ENCODE measurements around the gene ELOA. TPM values are rescaled to one million over a fixed set of nuclear protein-coding genes. Genes with fewer than 3 reads are reported as not detected.

ELOA gene
- total and polyA plus RNA-seq, 9 of the 15 experiments (the other 6 are each of a cell fraction or from before 2014, with no cell fraction given): 31.9 to 98.6 (median 61.3) TPM

DNA sequence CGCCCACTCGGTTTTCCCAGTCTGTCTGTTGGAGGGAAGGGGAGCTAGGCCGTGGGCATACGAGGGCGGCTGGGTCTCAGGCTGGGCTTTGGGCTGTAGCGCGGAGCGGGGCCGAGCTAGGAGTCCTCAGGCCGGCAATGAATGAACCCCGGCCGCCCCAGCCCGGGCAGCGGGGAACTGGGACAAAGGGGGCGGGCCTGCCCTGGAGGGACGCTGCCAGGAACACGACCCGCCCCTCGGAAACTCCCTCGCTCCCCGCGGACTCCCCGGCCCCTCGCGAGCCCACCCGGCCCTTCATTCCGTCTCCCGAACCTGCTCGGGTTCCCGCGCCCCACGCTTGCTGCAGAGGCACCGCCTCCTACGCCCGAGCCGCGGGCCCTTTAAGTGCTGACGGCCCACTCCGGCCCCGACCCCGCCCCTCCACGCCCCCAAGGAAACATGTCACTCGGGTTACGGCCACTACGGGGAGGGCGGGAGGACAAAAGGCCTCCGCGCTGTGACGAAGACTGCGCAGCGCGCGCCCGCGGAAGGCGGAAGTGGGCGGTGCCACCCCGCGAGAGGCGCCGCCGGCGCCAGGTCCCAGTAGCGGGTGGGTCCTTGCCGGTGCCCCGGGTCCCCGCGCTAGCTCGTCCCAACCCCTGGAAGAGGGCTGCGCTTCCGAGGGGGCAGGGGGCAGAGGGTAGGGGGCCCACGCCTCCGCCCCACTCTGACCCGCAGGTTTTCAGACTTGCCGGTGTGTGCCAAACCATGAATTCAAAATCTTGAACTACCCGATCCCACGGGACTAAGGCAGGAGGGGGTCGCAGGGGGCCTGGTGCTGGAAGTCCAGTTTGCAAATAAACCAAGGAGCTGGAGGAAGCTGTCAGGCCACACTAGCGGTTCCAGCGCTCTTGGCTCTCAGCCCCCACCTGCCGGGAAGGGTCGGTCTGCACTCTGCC, 57.4 kb downstream of the ELOA start, which contains the start of gene GALE (continued):
- TF ChIP-seq, protein P1, sequence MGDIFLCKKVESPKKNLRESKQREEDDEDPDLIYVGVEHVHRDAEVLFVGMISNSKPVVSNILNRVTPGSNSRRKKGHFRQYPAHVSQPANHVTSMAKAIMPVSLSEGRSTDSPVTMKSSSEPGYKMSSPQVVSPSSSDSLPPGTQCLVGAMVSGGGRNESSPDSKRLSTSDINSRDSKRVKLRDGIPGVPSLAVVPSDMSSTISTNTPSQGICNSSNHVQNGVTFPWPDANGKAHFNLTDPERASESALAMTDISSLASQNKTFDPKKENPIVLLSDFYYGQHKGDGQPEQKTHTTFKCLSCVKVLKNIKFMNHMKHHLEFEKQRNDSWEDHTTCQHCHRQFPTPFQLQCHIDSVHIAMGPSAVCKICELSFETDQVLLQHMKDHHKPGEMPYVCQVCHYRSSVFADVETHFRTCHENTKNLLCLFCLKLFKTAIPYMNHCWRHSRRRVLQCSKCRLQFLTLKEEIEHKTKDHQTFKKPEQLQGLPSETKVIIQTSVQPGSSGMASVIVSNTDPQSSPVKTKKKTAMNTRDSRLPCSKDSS (IDR thresholded peaks at IDR 0.05; ENCODE audit: low read depth, partially characterized antibody): no peak
- TF ChIP-seq, protein P2, sequence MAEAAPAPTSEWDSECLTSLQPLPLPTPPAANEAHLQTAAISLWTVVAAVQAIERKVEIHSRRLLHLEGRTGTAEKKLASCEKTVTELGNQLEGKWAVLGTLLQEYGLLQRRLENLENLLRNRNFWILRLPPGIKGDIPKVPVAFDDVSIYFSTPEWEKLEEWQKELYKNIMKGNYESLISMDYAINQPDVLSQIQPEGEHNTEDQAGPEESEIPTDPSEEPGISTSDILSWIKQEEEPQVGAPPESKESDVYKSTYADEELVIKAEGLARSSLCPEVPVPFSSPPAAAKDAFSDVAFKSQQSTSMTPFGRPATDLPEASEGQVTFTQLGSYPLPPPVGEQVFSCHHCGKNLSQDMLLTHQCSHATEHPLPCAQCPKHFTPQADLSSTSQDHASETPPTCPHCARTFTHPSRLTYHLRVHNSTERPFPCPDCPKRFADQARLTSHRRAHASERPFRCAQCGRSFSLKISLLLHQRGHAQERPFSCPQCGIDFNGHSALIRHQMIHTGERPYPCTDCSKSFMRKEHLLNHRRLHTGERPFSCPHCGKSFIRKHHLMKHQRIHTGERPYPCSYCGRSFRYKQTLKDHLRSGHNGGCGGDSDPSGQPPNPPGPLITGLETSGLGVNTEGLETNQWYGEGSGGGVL (CRISPR knock-in tag; IDR thresholded peaks at IDR 0.05): no peak
- TF ChIP-seq NRF1 (conservative IDR thresholded peaks at IDR 0.05 in 1 of 2, IDR thresholded peaks at IDR 0.05 in 1 of 2) (peak; percentile 81 to 85), CREBBP (IDR thresholded peaks at IDR 0.05; ENCODE audit: low read depth, low read length) (no peak), ZFX (CRISPR knock-in tag; IDR thresholded peaks at IDR 0.05) (peak; percentile 56), PCBP2 (IDR thresholded peaks at IDR 0.05; ENCODE audit: low read depth, low read length, poor library complexity, severe bottlenecking) (no peak), TCF7L2 (IDR thresholded peaks at IDR 0.05; ENCODE audit: low read depth, low read length) (no peak), TCF7 (IDR thresholded peaks at IDR 0.05; ENCODE audit: borderline replicate concordance) (peak; percentile 68; the same call in 1 of the 2 replicates), NFIX (CRISPR knock-in tag; IDR thresholded peaks at IDR 0.05; ENCODE audit: low read depth) (no peak), NFRKB (IDR thresholded peaks at IDR 0.05; ENCODE audit: low read depth) (no peak), MTA1 (IDR thresholded peaks at IDR 0.05; ENCODE audit: borderline replicate concordance) (peak; percentile 50; the same call in 1 of the 2 replicates)
- TF ChIP-seq, protein P3, sequence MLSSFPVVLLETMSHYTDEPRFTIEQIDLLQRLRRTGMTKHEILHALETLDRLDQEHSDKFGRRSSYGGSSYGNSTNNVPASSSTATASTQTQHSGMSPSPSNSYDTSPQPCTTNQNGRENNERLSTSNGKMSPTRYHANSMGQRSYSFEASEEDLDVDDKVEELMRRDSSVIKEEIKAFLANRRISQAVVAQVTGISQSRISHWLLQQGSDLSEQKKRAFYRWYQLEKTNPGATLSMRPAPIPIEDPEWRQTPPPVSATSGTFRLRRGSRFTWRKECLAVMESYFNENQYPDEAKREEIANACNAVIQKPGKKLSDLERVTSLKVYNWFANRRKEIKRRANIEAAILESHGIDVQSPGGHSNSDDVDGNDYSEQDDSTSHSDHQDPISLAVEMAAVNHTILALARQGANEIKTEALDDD (IDR thresholded peaks at IDR 0.05): peak; percentile 20; the same call in 1 of the 2 replicates
- TF ChIP-seq, protein P4, sequence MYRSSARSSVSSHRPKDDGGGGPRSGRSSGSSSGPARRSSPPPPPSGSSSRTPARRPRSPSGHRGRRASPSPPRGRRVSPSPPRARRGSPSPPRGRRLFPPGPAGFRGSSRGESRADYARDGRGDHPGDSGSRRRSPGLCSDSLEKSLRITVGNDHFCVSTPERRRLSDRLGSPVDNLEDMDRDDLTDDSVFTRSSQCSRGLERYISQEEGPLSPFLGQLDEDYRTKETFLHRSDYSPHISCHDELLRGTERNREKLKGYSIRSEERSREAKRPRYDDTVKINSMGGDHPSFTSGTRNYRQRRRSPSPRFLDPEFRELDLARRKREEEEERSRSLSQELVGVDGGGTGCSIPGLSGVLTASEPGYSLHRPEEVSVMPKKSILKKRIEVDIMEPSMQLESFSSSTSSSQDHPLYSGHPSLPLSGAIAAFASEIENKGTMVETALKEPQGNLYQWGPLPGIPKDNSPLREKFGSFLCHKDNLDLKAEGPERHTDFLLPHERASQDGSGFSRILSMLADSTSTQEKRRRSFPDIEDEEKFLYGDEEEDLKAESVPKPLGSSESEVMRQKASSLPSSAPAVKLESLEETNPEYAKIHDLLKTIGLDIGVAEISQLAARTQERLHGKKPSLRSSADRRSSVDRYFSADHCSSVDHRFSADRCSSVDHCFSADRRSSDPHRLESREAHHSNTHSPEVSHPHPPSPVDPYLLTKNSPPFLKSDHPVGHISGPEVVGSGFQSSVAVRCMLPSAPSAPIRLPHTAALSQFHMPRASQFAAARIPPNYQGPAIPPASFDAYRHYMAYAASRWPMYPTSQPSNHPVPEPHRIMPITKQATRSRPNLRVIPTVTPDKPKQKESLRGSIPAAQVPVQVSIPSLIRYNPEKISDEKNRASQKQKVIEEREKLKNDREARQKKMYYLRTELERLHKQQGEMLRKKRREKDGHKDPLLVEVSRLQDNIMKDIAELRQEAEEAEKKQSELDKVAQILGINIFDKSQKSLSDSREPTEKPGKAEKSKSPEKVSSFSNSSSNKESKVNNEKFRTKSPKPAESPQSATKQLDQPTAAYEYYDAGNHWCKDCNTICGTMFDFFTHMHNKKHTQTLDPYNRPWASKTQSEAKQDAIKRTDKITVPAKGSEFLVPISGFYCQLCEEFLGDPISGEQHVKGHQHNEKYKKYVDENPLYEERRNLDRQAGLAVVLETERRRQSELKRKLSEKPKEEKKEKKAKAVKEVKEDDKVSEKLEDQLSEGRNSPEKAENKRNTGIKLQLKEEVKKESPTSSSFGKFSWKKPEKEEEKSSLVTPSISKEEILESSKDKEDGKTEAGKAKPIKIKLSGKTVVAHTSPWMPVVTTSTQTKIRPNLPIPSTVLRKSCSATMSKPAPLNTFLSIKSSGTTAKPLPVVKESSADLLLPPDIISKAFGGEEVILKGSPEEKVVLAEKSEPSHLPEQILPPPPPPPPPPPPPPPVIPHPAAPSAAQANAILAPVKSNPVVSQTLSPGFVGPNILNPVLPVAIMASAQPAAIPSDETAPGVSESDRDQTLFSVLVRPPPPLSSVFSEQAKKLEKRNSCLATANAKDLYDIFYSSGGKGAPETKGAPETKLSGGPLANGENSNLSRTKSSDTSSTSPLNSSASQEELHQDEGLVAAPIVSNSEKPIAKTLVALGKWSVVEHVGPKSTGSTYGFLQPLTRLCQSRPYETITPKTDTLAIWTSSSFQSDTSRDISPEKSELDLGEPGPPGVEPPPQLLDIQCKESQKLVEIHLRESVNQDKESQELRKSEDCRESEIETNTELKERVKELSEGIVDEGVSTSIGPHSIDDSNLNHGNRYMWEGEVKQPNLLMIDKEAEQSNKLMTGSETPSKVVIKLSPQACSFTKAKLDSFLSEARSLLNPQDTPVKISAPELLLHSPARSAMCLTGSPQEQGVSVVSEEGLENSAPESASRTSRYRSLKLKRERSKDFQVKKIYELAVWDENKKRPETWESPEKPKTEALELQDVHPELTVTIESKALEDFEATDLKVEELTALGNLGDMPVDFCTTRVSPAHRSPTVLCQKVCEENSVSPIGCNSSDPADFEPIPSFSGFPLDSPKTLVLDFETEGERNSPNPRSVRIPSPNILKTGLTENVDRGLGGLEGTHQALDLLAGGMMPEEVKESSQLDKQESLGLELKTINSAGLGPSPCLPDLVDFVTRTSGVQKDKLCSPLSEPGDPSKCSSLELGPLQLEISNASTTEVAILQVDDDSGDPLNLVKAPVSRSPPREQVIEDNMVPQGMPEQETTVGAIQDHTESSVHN (IDR thresholded peaks at IDR 0.05; ENCODE audit: borderline replicate concordance in 1 of 2, low read depth in 1 of 2): no peak

Measured in K562 (cell line).